Spinal cord (tissue), 10 donors: ENCODE results near the gene FCN2. TPM values are rescaled to one million over a fixed set of nuclear protein-coding genes. Genes with fewer than 3 reads are reported as not detected.
A peak's percentile ranks its signal among the peaks of the same experiment; 100 is the strongest.

Experiments
- DNase-seq, 6 donors: peaks; one replicate each; pipeline versions ENCODE4 v3.0.0 to v3.0.0-alpha.2; 2013 to 2015; ENCODE audit warnings: low spot score in 6 of 6, low read depth in 4 of 6
- H3K27ac ChIP-seq: one replicate; pipeline ENCODE4 v1.5.1; 2013; ENCODE audit warnings: low read depth, low read length, control low read depth
- H3K27me3 ChIP-seq: one replicate; pipeline ENCODE4 v1.6.1; 2013; ENCODE audit warnings: low read length; ENCODE audit not compliant: control insufficient read depth, insufficient read depth
- H3K36me3 ChIP-seq: one replicate; pipeline ENCODE4 v1.6.1; 2013; ENCODE audit warnings: low read length; ENCODE audit not compliant: control insufficient read depth, insufficient read depth
- H3K4me1 ChIP-seq: one replicate; pipeline ENCODE4 v1.6.1; 2013; ENCODE audit warnings: low read length; ENCODE audit not compliant: control insufficient read depth, insufficient read depth
- H3K4me3 ChIP-seq: one replicate; pipeline ENCODE4 v1.5.1; 2013; ENCODE audit warnings: low read depth, low read length, control low read depth
- H3K9me3 ChIP-seq: one replicate; pipeline ENCODE4 v1.6.1; 2013; ENCODE audit warnings: low read length; ENCODE audit not compliant: control insufficient read depth, insufficient read depth
- WGBS: methylation state at CpG from one replicate; pipeline ENCODE4 v1.1.5; 2013; ENCODE audit warnings: missing lambda C conversion rate; ENCODE audit not compliant: insufficient coverage; 5-methylcytosine and 5-hydroxymethylcytosine counted together
- polyA plus RNA-seq, 2 donors: library from polyadenylated mRNA; unstranded; fragments of 120-200 nt; gene quantifications; one replicate each; pipeline ENCODE4 v1.2.1, GENCODE V29; 2013; ENCODE audit not compliant: insufficient read length in 2 of 2
- total RNA-seq, 2 donors: library from RNA; depleted of rRNA in 1 of 2; stranded (reverse); fragments of 120-200 nt in 1 of 2; fragments of >200 nt in 1 of 2; gene quantifications; one replicate each; pipeline versions ENCODE4 v1.2.3 to v1.2.4, GENCODE V29; 2013 to 2014
- donor health status: healthy.

FCN2 gene
- total and polyA plus RNA-seq, 4 donors: not detected

DNA sequence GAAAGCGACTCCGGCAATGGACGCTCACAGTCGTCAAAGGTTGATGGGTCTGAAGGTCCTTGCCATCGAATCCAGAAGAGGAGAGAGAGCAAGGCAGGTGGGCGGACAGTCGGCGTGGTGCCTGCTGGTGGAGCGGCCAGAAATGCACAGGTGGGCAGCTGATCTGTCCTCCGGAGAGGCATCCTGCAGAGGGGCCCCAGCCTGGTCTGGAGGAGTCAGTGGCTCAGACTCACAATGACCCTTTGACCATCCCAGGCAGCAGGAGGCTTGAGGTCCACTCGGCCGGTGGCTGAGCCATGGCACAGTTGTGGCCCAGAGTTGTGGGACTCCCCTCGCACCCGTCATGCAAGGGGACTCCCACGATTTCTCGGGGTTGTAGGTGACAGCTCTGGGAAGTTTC is 34.4 kb upstream of the FCN2 start:
- WGBS: 91% methylated on average over 12 of the region's 16 CpGs
- Histone ChIP-seq H3K4me3 (no peak overlapping the region), H3K27me3 (no peaks in the 10 kb centered on the region), H3K36me3 (peaks cover 7% of the 10 kb centered on the region), H3K27ac (no peak overlapping the region), H3K4me1 (no peaks in the 10 kb centered on the region), H3K9me3 (no peaks in the 10 kb centered on the region)
- no peak for DNase-seq

DNA sequence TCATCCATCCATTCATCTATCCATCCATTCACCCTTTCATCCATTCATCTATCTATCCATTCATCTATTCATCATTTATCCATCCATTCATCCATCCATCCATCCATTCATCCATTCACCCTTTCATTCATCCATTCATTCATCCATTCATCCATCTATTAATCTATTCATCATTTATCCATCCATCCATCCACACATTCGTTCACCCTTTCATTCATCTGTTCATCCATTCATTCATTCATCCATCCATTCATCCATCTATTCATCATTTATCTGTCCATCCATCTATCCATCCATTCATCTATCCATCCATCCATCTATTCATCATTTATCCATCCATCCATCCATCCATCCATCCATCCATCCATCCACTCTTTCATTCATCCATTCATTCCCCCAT is 33.9 kb upstream of the FCN2 start:
- H3K4me1 ChIP-seq: no peaks in the 10 kb centered on the region
- no peaks in the 10 kb centered on the region for H3K9me3 ChIP-seq
- no peak overlapping the region for H3K27ac ChIP-seq
- peaks cover 7% of the 10 kb centered on the region for H3K36me3 ChIP-seq
- no peaks in the 10 kb centered on the region for H3K27me3 ChIP-seq
- H3K4me3 ChIP-seq: no peak overlapping the region
- no peak for DNase-seq
- 65% methylated on average over 1 of the region's 1 CpG for WGBS

DNA sequence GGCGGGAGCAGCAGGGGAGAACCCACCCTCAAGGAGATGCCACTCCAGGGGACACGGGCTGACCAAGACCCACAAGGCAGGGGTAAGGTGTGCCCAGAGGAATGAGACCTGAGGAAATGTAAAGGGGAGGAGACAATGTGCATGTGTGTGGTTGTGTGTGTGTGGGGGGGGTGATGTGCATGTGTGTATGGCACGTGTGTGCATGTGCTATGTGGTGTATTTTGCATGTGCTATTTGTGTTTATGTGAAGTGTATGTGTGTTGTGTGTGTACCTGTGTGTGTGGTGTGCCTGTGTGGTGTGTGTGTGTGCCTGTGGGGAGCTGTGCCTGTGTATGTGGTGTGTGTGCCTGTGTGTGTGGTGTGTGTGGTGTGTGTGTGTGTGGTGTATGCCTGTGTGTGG is 33.5 kb upstream of the FCN2 start:
- no peak overlapping the region for H3K4me3 ChIP-seq
- no peaks in the 10 kb centered on the region for H3K27me3 ChIP-seq
- no peaks in the 10 kb centered on the region for H3K4me1 ChIP-seq
- H3K36me3 ChIP-seq: peaks cover 7% of the 10 kb centered on the region
- 81% methylated on average over 2 of the region's 3 CpGs for WGBS
- H3K27ac ChIP-seq: no peak overlapping the region
- DNase-seq: no peak
- H3K9me3 ChIP-seq: no peaks in the 10 kb centered on the region

DNA sequence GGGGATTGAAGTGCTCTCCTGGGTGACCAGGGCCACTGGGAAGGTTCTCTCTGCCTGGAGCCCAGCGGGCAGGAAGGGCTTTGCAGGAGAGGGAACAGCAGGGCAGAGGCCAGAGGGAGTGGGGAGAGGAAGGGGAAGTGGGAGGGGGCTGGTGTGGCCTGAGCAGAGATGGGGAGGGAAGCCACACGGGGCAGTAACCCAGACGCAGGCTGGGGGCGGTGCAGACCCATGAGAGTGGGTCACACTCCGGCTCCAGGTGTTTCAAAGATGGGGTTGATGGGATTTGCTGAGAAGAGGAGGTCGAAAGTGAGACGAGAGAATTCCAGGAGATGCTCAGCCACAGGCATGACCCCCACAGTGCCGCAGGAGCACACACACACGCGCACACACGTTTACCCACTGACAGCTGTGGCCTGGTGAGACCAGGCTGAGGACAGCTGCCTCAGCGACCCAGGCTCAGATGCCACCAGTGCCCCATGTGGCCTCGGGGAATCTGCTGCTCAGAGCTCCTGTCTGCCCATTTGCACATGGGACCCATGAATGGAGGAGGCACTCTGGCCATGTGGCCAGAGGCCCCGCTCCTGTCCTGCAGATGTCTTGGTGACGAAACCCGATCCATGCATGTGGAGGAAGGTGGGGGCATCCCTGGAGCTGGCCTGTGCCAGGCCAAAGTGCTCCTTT is 32.7 kb upstream of the FCN2 start:
- Histone ChIP-seq H3K4me3 (no peak overlapping the region), H3K36me3 (peaks cover 2% of the 10 kb centered on the region), H3K9me3 (no peaks in the 10 kb centered on the region), H3K27ac (no peak overlapping the region), H3K4me1 (peaks cover under 1% of the 10 kb centered on the region), H3K27me3 (no peaks in the 10 kb centered on the region)
- WGBS: 86% methylated on average over 15 of the region's 16 CpGs
- DNase-seq: no peak

DNA sequence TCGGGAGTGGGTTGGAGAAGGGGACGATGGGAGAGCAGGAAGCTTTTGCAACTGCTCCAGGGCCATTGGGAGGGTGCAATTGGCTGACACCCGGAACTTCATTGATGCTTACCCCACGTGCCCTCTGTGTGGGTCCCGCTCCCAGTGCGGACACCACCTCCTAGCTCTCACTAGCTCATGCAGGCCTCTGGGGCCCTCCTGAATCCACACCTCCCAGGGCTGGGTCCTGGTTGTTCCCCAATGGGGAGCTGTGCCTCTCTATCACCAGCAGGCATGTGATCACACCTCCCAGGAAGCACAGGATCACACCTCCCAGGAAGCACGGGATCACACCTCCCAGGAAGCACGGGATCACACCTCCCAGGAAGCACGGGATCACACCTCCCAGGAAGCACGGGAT is 32.1 kb upstream of the FCN2 start:
- Histone ChIP-seq H3K4me1 (peaks cover 6% of the 10 kb centered on the region), H3K4me3 (no peak overlapping the region), H3K9me3 (no peaks in the 10 kb centered on the region), H3K27ac (no peak overlapping the region), H3K36me3 (peaks cover 2% of the 10 kb centered on the region), H3K27me3 (no peaks in the 10 kb centered on the region)
- WGBS: 84% methylated on average over 6 of the region's 10 CpGs
- no peak for DNase-seq

DNA sequence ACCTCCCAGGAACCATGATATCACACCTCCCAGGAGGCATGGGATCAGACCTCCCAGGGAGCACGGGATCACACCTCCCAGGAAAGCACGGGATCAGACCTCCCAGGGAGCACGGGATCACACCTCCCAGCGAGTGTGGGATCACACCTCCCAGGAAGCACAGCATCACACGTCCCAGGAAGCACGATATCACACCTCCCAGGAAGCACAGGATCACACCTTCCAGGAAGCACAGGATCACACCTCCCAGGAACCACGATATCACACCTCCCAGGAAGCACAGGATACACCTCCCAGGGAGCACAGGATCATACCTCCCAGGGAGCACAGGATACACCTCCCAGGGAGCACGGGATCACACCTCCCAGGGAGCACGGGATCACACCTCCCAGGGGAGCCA is 30.0 kb upstream of the FCN2 start:
- H3K27ac ChIP-seq: no peak overlapping the region
- no peak for DNase-seq
- H3K9me3 ChIP-seq: no peaks in the 10 kb centered on the region
- WGBS: 94% methylated on average over 9 of the region's 9 CpGs
- no peaks in the 10 kb centered on the region for H3K27me3 ChIP-seq
- H3K4me3 ChIP-seq: no peak overlapping the region
- H3K36me3 ChIP-seq: no peaks in the 10 kb centered on the region
- peaks cover 6% of the 10 kb centered on the region for H3K4me1 ChIP-seq

DNA sequence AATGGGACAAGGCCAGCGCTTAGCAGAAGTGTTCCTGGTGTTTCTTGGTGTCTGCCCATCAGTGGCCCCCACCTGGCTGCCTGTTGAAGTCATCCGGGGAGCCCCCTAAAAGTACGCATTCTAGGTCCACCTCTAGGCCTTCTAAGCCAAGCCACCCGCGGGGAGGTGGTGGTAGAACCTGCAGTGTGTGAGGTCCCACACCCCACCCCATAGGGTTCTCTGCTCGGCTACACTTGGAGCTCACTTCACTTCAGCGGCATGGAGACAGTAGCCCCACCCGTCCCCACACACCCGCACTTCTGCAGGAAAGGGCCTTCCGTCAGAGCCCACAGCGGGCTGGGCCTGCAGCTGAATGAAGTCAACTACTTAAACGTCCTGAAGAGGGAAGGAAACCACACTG is 29.6 kb upstream of the FCN2 start:
- Histone ChIP-seq H3K27ac (no peak overlapping the region), H3K9me3 (no peaks in the 10 kb centered on the region), H3K4me1 (peaks cover 6% of the 10 kb centered on the region), H3K4me3 (no peak overlapping the region), H3K27me3 (no peaks in the 10 kb centered on the region), H3K36me3 (no peaks in the 10 kb centered on the region)
- no peak for DNase-seq
- 96% methylated on average over 6 of the region's 12 CpGs for WGBS

DNA sequence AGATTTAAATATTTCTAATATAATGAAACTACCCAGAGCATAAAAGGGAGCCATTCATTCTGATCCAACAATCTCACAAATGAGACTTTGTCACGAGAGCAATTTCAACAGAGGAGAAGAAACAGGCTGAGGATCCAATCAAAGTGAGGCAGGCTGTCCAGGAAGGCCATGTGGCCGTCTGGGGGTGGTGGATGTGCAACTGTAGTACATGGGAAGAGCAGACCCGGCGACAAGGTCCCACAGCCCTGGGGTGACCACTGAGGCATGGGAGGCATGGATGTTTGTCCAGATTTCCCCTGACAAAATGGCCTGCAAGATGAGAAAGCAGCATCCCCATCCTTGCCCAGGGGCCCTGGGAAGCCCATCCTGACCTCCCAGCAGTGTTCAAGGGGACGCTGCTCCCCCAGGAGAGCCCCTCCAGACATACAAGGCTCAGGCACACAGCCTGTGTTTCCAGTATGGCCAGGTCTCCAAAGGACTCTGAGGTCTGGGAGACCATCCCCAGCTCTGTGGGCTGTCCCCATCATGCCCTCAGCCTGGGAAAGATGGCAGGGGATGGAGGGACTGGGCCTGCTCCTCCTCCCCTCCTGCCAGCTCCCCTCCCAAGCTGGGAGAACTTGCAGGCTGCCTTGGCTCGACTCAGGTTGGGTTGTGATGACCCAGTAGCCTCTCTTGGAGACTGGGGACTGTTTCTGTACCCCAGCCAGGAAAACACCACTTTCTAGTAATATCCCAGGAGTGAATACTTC is 27.5 kb upstream of the FCN2 start:
- DNase-seq: no peak
- no peaks in the 10 kb centered on the region for H3K36me3 ChIP-seq
- peaks cover 6% of the 10 kb centered on the region for H3K4me1 ChIP-seq
- H3K9me3 ChIP-seq: no peaks in the 10 kb centered on the region
- H3K27ac ChIP-seq: no peak overlapping the region
- no peak overlapping the region for H3K4me3 ChIP-seq
- H3K27me3 ChIP-seq: no peaks in the 10 kb centered on the region
- 74% methylated on average over 5 of the region's 6 CpGs for WGBS

DNA sequence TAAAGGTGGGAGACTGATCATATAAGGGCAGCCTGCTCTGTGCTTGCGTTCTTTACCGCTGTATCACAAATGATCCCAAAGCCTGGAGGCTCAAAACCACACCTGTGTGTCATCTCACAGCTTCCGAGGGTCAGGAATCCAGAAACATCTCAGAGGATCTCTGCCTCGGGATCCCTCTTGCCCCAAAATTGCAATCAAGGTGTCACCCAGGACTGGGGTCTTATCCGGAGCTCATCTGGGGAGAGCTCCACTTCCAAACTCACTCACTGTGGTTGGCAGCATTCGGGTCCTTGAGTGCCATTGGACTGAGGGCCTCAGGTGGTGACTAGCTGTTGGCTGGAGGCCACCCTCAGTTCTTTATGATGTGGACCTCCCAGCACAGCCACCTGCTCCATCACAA is 26.7 kb upstream of the FCN2 start:
- Histone ChIP-seq H3K9me3 (no peaks in the 10 kb centered on the region), H3K36me3 (no peaks in the 10 kb centered on the region), H3K4me3 (no peak overlapping the region), H3K4me1 (peaks cover 6% of the 10 kb centered on the region), H3K27me3 (no peaks in the 10 kb centered on the region), H3K27ac (no peak overlapping the region)
- peak in 1 of 6 donors; percentile 16 for DNase-seq
- WGBS: 86% methylated on average over 6 of the region's 6 CpGs

DNA sequence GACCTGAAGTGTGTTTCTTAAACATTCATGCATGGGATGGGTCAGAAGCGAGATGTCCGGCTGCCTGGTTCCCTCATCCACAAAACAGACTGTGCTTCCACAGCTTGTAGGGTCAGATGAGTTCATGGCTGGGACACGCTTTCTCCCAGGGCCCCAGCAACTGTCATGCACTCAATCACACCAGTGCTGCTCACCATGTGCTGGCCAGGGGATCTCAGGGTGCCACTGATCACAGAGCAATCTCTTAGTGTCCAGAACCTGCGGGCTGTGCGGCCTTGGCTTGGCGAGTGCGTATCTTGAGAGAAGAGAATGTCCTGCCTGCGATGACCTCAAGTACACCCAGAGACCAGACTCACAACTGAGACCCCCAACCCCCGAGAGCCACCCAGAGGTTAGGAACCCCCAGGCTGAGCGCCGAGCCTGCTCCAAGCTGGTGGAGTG is 26.0 kb upstream of the FCN2 start:
- 98% methylated on average over 11 of the region's 11 CpGs for WGBS
- no peak for DNase-seq
- Histone ChIP-seq H3K27ac (no peak overlapping the region), H3K36me3 (no peaks in the 10 kb centered on the region), H3K4me3 (no peak overlapping the region), H3K9me3 (no peaks in the 10 kb centered on the region), H3K27me3 (no peaks in the 10 kb centered on the region), H3K4me1 (peaks cover 6% of the 10 kb centered on the region)
